Subcutaneous adipose tissue (tissue), 4 donors: ENCODE data around the gene TFDP2. TPM values are rescaled to one million over a fixed set of nuclear protein-coding genes. Genes with fewer than 3 reads are reported as not detected.

Experiments used
- CTCF ChIP-seq: fragments of 450-650 bp; IDR thresholded peaks from one replicate; pipeline ENCODE4 v1.5.1; 2016; ENCODE audit warnings: low read depth, mild to moderate bottlenecking, control low read depth, antibody characterized with exemption, moderate library complexity
- total RNA-seq, 4 donors: library from RNA; depleted of rRNA; stranded (reverse); fragments of >200 nt; gene quantifications; one replicate each; pipeline ENCODE4 v1.1.0, GENCODE V29; 2016

Gene TFDP2
- total RNA-seq, 4 donors from 2014 or later: 56.4 to 238 (median 87.4) TPM

DNA sequence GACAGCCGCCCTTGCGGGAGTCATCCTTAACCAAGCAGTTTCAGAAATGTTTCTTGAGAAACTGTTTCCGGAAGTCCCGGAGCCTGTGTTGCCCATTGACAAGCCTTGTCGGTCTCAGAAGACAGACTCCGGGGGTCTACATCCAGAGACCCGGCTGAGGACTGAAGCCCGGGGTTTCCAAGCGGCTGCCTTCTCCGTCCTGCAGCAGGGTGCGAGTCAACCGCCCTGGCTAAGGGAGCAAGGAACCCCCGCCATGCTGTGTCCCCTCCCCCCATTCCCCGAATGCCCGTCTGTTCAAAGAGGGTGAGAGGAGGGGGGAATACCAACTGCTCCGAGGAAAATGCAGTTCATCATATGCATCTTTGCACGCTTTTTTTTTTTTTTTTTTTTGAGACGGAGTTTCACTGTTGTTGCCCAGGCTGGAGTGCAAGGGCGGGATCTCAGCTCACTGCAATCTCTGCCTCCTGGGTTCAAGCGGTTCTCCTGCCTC lies 211.3 kb downstream of the TFDP2 start:
- TF ChIP-seq CTCF: no peak

- no peak for TF ChIP-seq CTCF
Measured at GRCh38 chr3:141934354-141934753, 215.0 kb downstream of the TFDP2 start.

- no peak for TF ChIP-seq CTCF
Measured at GRCh38 chr3:141933421-141934300, 215.7 kb downstream of the TFDP2 start.

DNA sequence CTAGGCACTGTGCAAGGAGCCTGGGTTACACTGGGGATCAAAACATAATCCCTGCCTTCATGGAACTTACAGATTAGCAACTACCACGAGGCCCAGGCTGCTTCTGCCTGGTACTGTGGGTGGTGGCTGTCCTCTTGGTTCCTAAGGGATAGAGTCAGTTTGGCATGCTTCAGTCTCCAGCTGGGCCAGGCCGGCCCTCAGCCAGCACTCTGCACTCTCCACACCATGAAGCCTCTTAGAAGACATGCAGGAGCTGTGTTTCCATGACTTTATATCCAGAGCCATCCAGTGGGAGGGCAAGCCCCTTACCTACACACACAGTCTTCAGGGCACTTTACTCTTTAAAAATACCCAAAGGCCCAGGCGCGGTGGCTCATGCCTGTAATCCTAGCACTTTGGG lies 218.5 kb downstream of the TFDP2 start:
- no peak for TF ChIP-seq CTCF

GRCh38 chr3:141929341-141929995 lies 219.9 kb downstream of the TFDP2 start:
- TF ChIP-seq CTCF: no peak

- TF ChIP-seq CTCF: no peak
Measured at GRCh38 chr3:141928631-141929270, 220.6 kb downstream of the TFDP2 start.

- TF ChIP-seq CTCF: no peak
Measured at GRCh38 chr3:141926929-141927328, 222.4 kb downstream of the TFDP2 start.
